ENCODE results near the gene C19orf25.
"Not testable (repeated sequence)": the region's sequence is repeated elsewhere in the genome, so short reads cannot be mapped to it uniquely, and the experiment has no call there.

C19orf25 gene

DNA sequence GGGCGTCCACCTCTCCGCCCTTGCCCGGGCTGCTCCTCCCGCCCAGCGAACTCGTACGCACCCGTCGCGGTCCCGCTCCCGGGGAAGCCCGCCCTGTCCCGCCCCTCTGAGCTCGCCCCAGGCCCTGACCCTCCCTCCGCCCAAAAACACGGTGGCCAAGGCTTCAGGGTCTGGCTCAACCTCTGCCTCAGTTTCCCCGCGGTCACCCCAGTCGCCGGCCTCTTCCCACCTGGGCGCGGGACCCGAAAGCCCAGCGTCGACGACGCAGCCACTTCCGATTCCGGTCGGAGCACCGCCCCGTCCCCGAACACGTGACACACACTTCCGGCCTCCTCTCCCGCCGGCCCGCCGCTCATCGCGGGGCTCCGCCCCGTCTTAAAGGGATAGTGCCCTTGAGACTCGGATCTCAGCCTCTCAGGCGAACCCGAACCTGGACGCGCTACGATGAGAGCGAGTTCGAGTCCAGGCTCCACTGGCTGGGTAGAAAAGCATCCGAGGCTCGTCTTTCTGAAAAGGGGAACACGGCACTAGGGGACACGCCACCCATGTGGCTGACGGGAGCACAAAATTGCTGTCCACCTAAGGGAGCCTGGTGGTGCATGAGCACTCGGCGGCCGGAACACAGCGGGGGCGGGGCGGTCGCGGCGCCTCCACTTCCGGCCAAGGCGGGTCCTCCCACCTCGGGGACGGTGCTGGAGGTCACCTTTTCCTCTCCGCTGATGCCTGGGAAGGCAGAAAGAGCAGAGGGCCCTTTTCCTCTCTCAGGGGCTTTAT lies at the start of gene C19orf25:
Gene C19orf25 (minus strand): TSS at position 282 of the 774 bp plus-strand sequence. CDS start 312 bp downstream, outside the sequence.
- DNase-seq (ENCODE audit: low read depth in 2 of 2), result peak; percentile 83 to 84

DNA sequence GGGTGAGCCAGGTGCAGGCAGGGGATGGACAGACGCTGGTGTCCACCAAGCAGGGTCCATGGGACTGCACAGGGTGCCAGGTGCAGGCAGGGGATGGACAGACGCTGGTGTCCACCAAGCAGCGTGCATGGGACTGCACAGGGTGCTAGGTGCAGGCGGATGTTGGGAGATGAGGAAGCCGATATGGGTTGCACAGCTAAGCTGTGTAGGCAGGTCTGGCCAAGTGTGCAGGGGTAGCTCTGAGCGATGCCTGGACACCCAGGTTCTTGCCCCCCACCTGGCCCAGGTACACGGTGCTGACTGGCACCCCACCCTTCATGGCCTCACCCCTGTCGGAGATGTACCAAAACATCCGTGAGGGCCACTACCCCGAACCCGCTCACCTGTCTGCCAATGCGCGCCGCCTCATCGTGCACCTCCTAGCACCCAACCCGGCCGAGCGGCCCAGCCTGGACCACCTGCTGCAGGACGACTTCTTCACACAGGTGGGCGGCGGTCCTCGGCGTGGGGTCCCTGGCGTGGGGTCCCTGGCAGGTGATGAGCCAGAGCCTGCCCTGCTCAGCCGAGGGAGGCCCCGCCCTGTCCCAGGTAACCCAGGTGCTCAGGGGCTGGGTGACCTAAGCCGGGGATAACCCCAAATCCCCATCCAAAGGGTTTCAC lies 48.8 kb upstream of the C19orf25 start:
- no peak for DNase-seq (ENCODE audit: low read depth in 2 of 2)

GRCh38 chr19:1526979-1527649 lies 48.1 kb upstream of the C19orf25 start:
- DNase-seq (ENCODE audit: low read depth in 2 of 2), result no peak

DNA sequence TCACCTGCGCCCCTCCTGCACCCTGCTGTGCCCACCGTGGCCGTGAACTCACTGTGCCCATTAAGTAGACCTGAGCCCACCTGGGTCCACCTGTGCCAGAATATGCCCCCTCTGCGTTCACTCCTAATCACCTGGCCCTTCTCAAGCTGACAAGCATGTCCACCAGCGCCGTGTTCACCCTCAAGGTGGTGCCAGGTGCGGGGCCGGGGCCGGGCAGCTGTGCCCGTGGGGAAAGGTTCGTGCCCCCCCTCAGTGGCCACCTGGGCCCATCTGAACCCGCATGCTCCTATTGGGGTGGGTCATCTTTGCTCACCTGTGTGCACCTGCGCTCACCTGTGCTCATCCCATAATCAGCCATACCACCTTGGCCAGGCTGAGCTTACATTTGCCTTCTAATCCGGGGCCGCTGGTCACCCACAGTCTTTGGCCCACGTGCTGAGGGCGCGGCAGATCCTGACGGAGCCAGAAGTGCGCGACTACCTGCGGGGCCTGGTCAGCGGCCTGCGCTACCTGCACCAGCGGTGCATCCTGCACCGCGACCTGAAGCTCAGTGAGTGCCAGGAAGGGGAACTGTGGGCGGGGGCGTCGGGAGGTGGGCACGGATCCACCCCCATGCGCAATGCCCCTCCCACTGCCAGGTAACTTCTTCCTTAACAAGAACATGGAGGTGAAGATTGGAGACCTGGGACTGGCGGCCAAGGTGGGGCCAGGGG lies 47.2 kb upstream of the C19orf25 start:
- DNase-seq (ENCODE audit: low read depth in 2 of 2), result no peak

DNA sequence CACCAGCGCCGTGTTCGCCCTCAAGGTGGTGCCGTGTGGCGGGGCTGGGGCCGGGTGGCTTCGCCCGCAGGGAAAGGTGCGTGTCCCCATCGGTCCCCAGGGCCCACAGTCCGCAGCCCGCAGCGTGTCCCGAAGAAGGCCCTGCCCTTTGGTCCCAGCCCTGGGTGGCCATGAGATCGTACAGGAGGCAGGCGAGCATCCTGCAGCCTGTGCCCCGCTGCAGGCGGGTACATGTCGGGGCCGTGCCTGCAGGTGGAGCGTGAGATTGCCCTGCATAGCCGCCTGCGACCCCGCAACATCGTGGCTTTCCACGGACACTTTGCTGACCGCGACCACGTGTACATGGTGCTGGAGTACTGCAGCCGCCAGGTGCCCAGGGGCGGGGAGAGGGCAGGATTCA lies 46.3 kb upstream of the C19orf25 start:
- no peak for DNase-seq (ENCODE audit: low read depth in 2 of 2)

DNA sequence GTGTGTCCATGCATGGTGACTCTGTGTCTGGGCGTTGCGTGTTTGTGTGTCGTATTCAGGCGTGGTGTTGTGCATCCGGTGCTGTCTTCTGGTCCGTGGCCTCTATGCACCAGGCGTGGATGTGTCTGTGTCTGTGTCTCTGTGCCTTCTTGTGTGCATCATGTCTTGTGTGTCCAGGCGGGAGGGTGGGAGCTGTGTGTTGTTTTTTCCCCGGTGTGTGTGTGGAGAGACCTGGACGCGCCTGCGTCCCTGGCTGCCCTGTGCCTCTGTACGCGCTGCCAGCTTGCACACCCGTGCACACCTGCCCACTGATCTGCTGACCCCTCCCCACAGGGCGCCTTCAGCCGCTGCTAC lies 45.9 kb upstream of the C19orf25 start:
- DNase-seq (ENCODE audit: low read depth in 2 of 2), result no peak

DNA sequence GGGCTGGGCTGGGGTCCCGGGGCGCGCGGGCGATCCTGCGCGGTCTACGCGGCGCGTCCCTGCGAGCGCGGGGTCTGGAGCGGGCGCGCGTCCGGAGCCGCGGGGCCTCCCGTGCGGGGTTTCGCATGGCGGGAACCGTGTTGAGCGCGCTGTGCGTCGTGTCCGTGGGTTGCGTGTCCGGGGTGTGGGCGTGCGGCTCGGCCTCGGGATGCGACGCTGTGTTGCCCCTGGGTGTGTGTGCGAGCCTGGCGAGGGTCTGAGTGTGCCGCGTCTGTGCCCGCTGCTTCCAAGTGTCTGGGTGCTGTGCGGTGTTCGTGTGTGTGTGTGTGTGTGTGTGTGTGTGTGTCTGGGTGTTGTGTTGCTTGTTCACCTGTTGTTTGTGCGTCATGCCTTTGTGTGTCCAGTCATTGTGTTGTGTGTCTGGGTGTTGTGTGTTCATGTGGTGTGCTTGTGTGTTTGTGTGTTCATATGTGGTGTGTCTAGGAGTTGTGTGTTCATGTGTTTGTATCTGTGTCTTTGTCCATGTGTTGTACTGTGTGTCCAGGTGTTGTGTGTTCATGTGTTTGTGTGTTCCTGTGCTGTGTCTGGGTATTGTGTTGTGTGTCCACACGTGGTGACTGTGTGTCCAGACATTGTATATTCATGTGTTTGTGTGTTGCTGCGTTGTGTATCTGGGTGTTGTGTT lies 45.4 kb upstream of the C19orf25 start:
- DNase-seq (ENCODE audit: low read depth in 2 of 2), result no peak

- no peak for DNase-seq (ENCODE audit: low read depth in 2 of 2)
Observed at GRCh38 chr19:1523412-1524286, 44.6 kb upstream of the C19orf25 start, which contains the start of gene PLK5. PLK5 (plus strand) TSS chr19:1524077; CDS start chr19:1526997, 2,920 bp downstream.

GRCh38 chr19:1522838-1523237 lies 43.8 kb upstream of the C19orf25 start:
- DNase-seq (ENCODE audit: low read depth in 2 of 2), result no peak

GRCh38 chr19:1522061-1522460 lies 43.0 kb upstream of the C19orf25 start:
- no peak for DNase-seq (ENCODE audit: low read depth in 2 of 2)

- DNase-seq (ENCODE audit: low read depth in 2 of 2), result no peak
Observed at GRCh38 chr19:1521636-1522035, 42.6 kb upstream of the C19orf25 start.

DNA sequence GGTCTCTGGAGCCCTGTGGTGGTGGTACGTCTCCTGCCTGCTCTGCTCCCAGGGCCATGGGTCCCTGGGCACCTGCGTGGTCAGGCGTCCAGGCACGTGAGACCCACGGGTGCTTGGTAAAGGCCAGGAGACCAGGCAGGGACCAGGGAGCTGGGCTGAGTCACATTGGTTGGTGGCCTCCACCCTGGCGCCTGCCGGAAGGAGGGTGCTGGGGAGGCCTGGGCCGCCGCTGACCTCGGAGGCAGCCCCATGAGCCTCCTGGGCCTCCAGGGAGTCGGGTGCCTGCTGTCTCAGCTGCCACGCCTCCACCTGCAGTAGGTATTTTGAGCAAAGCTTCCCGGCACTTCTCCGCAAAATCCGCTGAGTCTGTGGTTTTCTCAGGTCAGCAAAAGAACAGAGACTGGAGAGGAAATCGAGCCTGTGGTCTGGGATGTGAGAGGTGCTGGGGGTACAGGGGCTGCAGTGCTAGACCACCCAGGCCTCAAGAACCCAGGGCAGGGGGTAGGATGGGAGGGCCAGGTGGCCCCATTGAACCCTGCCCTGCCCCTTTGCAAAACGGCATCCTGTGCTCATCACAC lies 41.3 kb upstream of the C19orf25 start:
- no peak for DNase-seq (ENCODE audit: low read depth in 2 of 2)

DNA sequence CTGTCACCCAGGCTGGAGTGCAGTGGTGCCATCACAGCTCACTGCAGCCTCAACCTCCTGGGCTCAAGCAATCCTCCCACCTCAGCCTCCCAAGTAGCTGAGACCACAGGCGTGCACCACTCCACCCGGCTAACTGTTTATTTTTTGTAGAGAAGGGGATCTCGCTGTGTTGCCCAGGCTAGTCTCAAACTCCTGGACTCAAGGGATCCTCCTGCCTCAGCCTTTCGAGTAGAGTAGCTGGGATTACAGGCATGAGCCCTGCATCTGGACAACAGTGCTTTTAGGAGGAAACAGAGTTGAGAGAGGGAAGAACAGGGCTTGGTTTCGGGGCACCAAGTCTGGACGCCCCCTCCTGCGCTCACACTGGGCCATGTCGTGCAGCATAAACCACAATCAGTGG lies 40.8 kb upstream of the C19orf25 start:
- not testable (repeated sequence) for DNase-seq (ENCODE audit: low read depth in 2 of 2)

DNA sequence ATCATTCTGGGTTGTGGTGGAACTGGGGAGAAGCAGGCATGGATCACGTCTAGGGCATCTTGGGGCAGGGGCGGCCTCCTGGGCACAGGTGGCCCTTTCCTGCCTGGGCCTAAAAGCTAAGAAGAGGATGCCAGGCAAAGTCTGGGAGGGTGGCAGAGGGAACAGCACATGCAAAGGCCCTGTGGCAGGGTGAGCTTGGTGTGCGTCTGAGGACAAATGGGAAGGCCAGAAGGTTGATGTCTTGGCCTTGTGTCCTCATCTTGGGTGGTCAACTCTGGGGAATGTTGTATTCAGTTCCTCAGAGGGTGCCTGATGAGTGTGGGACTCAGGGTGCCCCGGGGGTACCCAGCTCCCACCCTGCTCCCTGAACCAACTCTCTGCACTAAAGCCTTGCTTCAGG lies 39.5 kb upstream of the C19orf25 start:
- no peak for DNase-seq (ENCODE audit: low read depth in 2 of 2)

GRCh38 chr19:1516395-1516753 lies 37.4 kb upstream of the C19orf25 start:
- no peak for DNase-seq (ENCODE audit: low read depth in 2 of 2)

GRCh38 chr19:1514986-1515721 lies 36.1 kb upstream of the C19orf25 start:
- no peak for DNase-seq (ENCODE audit: low read depth in 2 of 2)

DNA sequence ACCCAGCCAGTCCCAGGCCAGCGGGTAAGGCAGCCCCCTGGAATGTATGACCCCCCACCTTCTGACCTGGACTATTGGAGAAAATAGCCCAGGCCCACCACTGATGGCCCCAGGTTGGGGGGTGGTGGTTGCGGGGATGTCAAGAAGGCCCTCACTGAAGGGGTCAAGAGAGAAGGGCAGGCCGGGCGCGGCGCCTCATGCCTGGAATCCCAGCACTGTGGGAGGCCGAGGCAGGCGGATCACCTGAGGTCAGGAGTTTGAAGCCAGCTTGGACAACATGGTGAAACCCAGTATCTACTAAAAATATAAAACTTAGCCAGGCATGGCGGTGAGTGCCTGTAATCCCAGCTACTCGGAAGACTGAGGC lies 35.3 kb upstream of the C19orf25 start:
- no peak for DNase-seq (ENCODE audit: low read depth in 2 of 2)

GRCh38 chr19:1513499-1514294 lies 34.7 kb upstream of the C19orf25 start:
- no peak for DNase-seq (ENCODE audit: low read depth in 2 of 2)

Data from fibroblast of skin of left quadriceps (primary cell).